ENCODE results near the gene DCAF16. TPM values are rescaled to one million over a fixed set of nuclear protein-coding genes. Genes with fewer than 3 reads are reported as not detected.
A peak's percentile ranks its signal among the peaks of the same experiment; 100 is the strongest.

Gene DCAF16
- total RNA-seq, 1 experiment from 2014 or later, result 46.2 TPM

DNA sequence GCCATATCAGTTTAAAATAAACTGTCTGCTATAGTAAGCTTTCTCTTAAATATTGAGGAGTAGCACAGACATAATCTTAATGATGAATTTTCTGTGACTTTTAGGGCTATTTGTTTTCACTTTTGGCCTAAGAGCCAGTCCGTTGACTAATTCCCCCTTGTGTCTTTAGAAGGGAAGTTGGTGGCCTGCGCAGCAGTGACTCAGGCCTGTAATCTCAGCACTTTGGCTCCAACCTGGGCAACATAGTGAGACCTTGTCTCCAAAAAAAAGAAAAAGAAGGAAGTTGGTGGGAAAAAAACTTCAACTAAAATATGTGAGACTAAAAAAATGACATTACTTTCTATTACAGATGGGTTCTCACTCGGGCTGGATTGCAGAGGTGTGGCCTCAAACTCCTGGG lies 3.6 kb upstream of the DCAF16 start:
- H3K23ac ChIP-seq (ENCODE audit: insufficient read length, low read depth, low read length), result no peak overlapping the region
- peak overlapping the region in 2 of 3 experiments; percentile 35 to 62; a peak in 1 of 7 replicates for H3K27ac Mint-ChIP-seq
- H3K14ac ChIP-seq (ENCODE audit: insufficient read depth, low read length), result no peak overlapping the region
- WGBS (ENCODE audit: extremely low coverage, insufficient read length, low lambda C conversion rate), result no CpG with 5 or more reads among the region's 3 CpGs
- H2AFZ ChIP-seq (ENCODE audit: low read length), result no peak overlapping the region
- H3K79me2 ChIP-seq (ENCODE audit: insufficient read depth, low read length), result peaks cover 20% of the 10 kb centered on the region; the same call in 1 of the 2 replicates
- no peak overlapping the region for H2BK15ac ChIP-seq (ENCODE audit: low read depth, low read length)
- no peaks in the 10 kb centered on the region for H3K4me1 ChIP-seq (ENCODE audit: insufficient read depth, low read length)
- H3K27me3 Mint-ChIP-seq (ENCODE audit: low read depth), result no peaks in the 10 kb centered on the region
- no peak overlapping the region for H2BK12ac ChIP-seq (ENCODE audit: insufficient read length, low read depth, low read length)
- TF ChIP-seq, protein P1, sequence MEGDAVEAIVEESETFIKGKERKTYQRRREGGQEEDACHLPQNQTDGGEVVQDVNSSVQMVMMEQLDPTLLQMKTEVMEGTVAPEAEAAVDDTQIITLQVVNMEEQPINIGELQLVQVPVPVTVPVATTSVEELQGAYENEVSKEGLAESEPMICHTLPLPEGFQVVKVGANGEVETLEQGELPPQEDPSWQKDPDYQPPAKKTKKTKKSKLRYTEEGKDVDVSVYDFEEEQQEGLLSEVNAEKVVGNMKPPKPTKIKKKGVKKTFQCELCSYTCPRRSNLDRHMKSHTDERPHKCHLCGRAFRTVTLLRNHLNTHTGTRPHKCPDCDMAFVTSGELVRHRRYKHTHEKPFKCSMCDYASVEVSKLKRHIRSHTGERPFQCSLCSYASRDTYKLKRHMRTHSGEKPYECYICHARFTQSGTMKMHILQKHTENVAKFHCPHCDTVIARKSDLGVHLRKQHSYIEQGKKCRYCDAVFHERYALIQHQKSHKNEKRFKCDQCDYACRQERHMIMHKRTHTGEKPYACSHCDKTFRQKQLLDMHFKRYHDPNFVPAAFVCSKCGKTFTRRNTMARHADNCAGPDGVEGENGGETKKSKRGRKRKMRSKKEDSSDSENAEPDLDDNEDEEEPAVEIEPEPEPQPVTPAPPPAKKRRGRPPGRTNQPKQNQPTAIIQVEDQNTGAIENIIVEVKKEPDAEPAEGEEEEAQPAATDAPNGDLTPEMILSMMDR (conservative IDR thresholded peaks at IDR 0.05), result no peak
- H3K18ac ChIP-seq (ENCODE audit: insufficient read length, low read depth, low read length), result no peak overlapping the region
- peaks cover 40 to 71% (median 43%) of the 10 kb centered on the region in 3 experiments; a peak in 6 of 7 replicates for H3K36me3 Mint-ChIP-seq (ENCODE audit: insufficient read depth in 1 of 3, low read depth in 3 of 3)
- no peak for DNase-seq
- no peak overlapping the region for H3T11ph ChIP-seq (ENCODE audit: low read length)
- H3K27ac ChIP-seq (ENCODE audit: insufficient read length, low read depth, low read length), result no peak overlapping the region
- H3K79me1 ChIP-seq (ENCODE audit: insufficient read depth, low read depth, low read length, poor library complexity, severe bottlenecking), result peaks cover 5% of the 10 kb centered on the region
- no peak overlapping the region for H2AK5ac ChIP-seq (ENCODE audit: insufficient read length, low read length)
- H3K23me2 ChIP-seq (ENCODE audit: insufficient read length, low read depth, low read length, poor library complexity, severe bottlenecking), result peaks cover 3% of the 10 kb centered on the region
- H3K27me3 ChIP-seq (ENCODE audit: insufficient read depth, low read length), result no peaks in the 10 kb centered on the region
- H3K9me3 ChIP-seq (ENCODE audit: control insufficient read depth, low read depth, low read length), result no peaks in the 10 kb centered on the region
- no peak overlapping the region for H3K4me2 ChIP-seq (ENCODE audit: insufficient read depth, insufficient read length, low read length)
- H4K5ac ChIP-seq (ENCODE audit: insufficient read length, low read depth, low read length), result no peak overlapping the region
- H2BK5ac ChIP-seq (ENCODE audit: insufficient read length, low read length), result no peak overlapping the region
- H3K4ac ChIP-seq (ENCODE audit: low read depth, low read length), result no peak overlapping the region
- H3K9me3 Mint-ChIP-seq, result peaks cover 0 to 6% of the 10 kb centered on the region in 2 experiments; a peak in 1 of 5 replicates
- H4K91ac ChIP-seq (ENCODE audit: insufficient read length, low read depth, low read length), result no peak overlapping the region
- H3K56ac ChIP-seq (ENCODE audit: insufficient read length, low read depth, low read length), result no peak overlapping the region
- H4K20me1 ChIP-seq (ENCODE audit: control insufficient read depth, insufficient read depth, insufficient read length), result no peaks in the 10 kb centered on the region
- H4K8ac ChIP-seq (replicated peaks; ENCODE audit: insufficient read length, low read depth, low read length), result no peak overlapping the region
- H2BK20ac ChIP-seq (ENCODE audit: low read depth, low read length, poor library complexity, severe bottlenecking), result no peak overlapping the region
- no peak overlapping the region for H3K4me3 Mint-ChIP-seq
- H3K4me1 Mint-ChIP-seq, result peaks cover 15% of the 10 kb centered on the region in 2 experiments
- H2BK120ac ChIP-seq (ENCODE audit: low read depth, low read length, poor library complexity, severe bottlenecking), result no peak overlapping the region
- H3K9ac ChIP-seq (ENCODE audit: extremely low read depth, insufficient read length, low read length), result no peak overlapping the region

Data from H9 (cell line).